Sigmoid colon (tissue), 7 donors: ENCODE results near the gene GDE1. TPM values are rescaled to one million over a fixed set of nuclear protein-coding genes. Genes with fewer than 3 reads are reported as not detected.

ENCODE experiments used
- DNase-seq: peaks from one replicate; pipeline ENCODE4 v3.0.0-alpha.2; 2019
- H3K27ac ChIP-seq, 4 donors: fragments of 200-600 bp; sonication (generic); one replicate each; pipeline ENCODE4 v1.5.1; 2016 to 2019; ENCODE audit warnings: mild to moderate bottlenecking in 1 of 4
- H3K27me3 ChIP-seq, 3 donors: fragments of 200-600 bp; sonication (generic); one replicate each; pipeline ENCODE4 v1.5.1; 2019; ENCODE audit warnings: mild to moderate bottlenecking in 1 of 3
- H3K36me3 ChIP-seq, 4 donors: fragments of 200-600 bp; sonication (generic); one replicate each; pipeline ENCODE4 v1.5.1; 2016 to 2019
- H3K4me1 ChIP-seq, 4 donors: fragments of 200-600 bp; sonication (generic); one replicate each; pipeline ENCODE4 v1.5.1; 2017 to 2019
- H3K4me3 ChIP-seq, 4 donors: fragments of 200-600 bp; sonication (generic); one replicate each; pipeline ENCODE4 v1.5.1; 2017 to 2019; ENCODE audit warnings: mild to moderate bottlenecking in 2 of 4, moderate library complexity in 1 of 4
- H3K9me3 ChIP-seq, 4 donors: fragments of 200-600 bp in 3 of 4; sonication (generic) in 3 of 4; one replicate each; pipeline versions ENCODE4 v1.5.1 to v1.6.1; 2013 to 2019
- CTCF ChIP-seq, 4 experiments: fragments of 450-650 bp in 3 of 4; fragments of 200-600 bp in 1 of 4; IDR thresholded peaks; one replicate each; pipeline ENCODE4 v1.5.1; 2016 to 2019; ENCODE audit warnings: antibody characterized with exemption in 4 of 4, mild to moderate bottlenecking in 3 of 4, moderate library complexity in 2 of 4
- EP300 ChIP-seq, 4 donors: sonication (generic); formaldehyde crosslinking; IDR thresholded peaks; one replicate each; pipeline ENCODE4 v1.6.1; 2017; ENCODE audit warnings: antibody characterized with exemption in 4 of 4
- POLR2A ChIP-seq, 2 donors: fragments of 450-650 bp; IDR thresholded peaks; one replicate each; pipeline ENCODE4 v1.6.1; 2016; ENCODE audit warnings: antibody characterized with exemption in 2 of 2, mild to moderate bottlenecking in 2 of 2, moderate library complexity in 2 of 2
- POLR2AphosphoS5 ChIP-seq, 4 donors: sonication (generic); formaldehyde crosslinking; IDR thresholded peaks; one replicate each; pipeline ENCODE4 v1.6.1; 2017; ENCODE audit warnings: antibody characterized with exemption in 4 of 4
- WGBS, 2 donors: extraction: QIAGEN DNeasy Blood & Tissue Kit; methylation state at CpG; one replicate each; pipeline ENCODE4 v1.1.7; 2013; 5-methylcytosine and 5-hydroxymethylcytosine counted together
- intact Hi-C: fragments of 100-400 bp; cut with DNase I; formaldehyde crosslinking; loops from one replicate; pipeline ENCODE4 v1.15.1; 2023
- polyA plus RNA-seq, 3 donors: library from polyadenylated mRNA; stranded (reverse); fragments of 200-250 nt; gene quantifications; one replicate each; pipeline ENCODE4 v1.2.3, GENCODE V29; 2013
- total RNA-seq, 4 donors: library from RNA; depleted of rRNA; stranded (reverse); fragments of >200 nt; gene quantifications; one replicate each; pipeline ENCODE4 v1.1.0, GENCODE V29; 2016
- donor health status: healthy with polysubstance abuse.
- donor health status: Bipolar disorder and iron deficiency.
- donor health status: healthy.

The GDE1 gene
- total and polyA plus RNA-seq, 7 donors: 56.6 to 107 (median 86.5) TPM

DNA sequence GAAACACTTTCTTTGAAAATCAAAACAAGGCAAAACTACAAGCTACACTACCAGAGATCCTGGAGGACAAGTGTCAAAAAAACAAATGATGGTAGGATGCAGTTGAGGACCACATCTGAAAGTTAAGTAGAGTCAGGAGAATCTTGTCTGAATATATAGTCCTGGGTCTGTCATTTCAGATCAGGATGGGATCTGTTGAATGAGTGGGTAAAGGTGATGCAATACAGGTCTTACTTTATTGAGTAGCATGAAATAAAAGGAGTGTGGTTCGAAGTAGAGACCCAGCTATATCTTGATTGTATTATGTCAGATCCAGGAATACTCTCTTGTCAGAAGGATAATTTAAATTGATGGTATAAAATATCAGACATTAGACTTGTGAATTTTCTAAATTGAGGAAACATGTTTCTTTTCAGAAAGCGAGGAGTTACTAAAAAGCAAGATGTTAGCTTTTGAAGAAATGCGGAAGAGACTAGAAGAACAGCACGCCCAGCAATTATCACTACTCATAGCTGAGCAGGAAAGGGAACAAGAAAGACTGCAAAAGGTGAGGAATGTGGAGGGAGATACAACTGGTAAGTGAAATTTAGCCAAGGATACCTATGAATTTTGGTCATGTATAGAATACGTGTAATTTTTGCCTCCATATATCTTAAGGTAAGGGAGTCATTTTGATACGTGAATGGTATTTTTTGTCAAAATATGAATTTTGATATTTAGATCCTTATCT is 18.5 kb upstream of the GDE1 start:
- no peak overlapping the region for H3K27ac ChIP-seq
- no peak overlapping the region for H3K4me3 ChIP-seq
- TF ChIP-seq CTCF (IDR thresholded peaks at IDR 0.05) (no peak), POLR2AphosphoS5 (IDR thresholded peaks at IDR 0.05) (no peak), POLR2A (IDR thresholded peaks at IDR 0.05) (no peak), EP300 (IDR thresholded peaks at IDR 0.05) (no peak)
- peaks cover 0 to 80% (median 7%) of the 10 kb centered on the region in 4 donors for H3K36me3 ChIP-seq
- H3K27me3 ChIP-seq: no peaks in the 10 kb centered on the region
- intact Hi-C loops: no loop called here
- no peaks in the 10 kb centered on the region for H3K4me1 ChIP-seq
- H3K9me3 ChIP-seq: no peaks in the 10 kb centered on the region
- WGBS, 2 donors: 93 to 94% methylated on average over 6 of the region's 6 CpGs
- no peak for DNase-seq

DNA sequence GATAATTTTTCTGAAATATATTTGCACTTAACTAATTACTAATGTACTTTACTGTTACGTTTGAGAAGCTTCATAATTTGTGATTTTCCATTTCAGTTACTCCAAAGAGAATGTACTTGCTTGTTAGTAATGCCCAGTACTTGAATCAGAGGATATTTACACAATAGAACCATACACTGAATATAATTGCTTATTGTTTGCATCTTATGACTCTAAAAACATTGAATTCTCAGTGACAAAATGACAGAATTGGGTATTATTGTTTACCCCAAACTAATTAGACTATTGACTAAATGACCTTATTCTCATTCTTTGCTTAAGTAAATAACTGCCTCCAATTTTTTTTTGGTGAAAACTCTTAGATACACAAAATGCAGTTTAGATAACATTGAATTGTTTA is 10.7 kb upstream of the GDE1 start:
- no peak for DNase-seq
- Histone ChIP-seq H3K27ac (no peak overlapping the region), H3K4me3 (no peak overlapping the region), H3K9me3 (no peaks in the 10 kb centered on the region), H3K36me3 (peaks cover 0 to 57% (median 0%) of the 10 kb centered on the region in 4 donors), H3K27me3 (no peaks in the 10 kb centered on the region), H3K4me1 (no peaks in the 10 kb centered on the region)
- no peak for TF ChIP-seq EP300 (IDR thresholded peaks at IDR 0.05)
- TF ChIP-seq POLR2AphosphoS5 (IDR thresholded peaks at IDR 0.05): no peak
- TF ChIP-seq CTCF (IDR thresholded peaks at IDR 0.05): no peak
- TF ChIP-seq POLR2A (IDR thresholded peaks at IDR 0.05): no peak
- intact Hi-C loops: no loop called here
- WGBS, 2 donors: 43 to 89% methylated on average over 1 of the region's 1 CpG

GRCh38 chr16:19528666-19529065 is 6.8 kb upstream of the GDE1 start:
- intact Hi-C loops: loop anchor here (10.0 kb wide), 1 partner anchor 186 kb away; the partner anchor contains the start of genes IQCK and KNOP1
- DNase-seq: no peak
- peaks cover 0 to 31% (median 0%) of the 10 kb centered on the region in 4 donors for H3K36me3 ChIP-seq
- H3K9me3 ChIP-seq: no peaks in the 10 kb centered on the region
- no peak overlapping the region for H3K4me3 ChIP-seq
- no peaks in the 10 kb centered on the region for H3K27me3 ChIP-seq
- no peak overlapping the region for H3K27ac ChIP-seq
- TF ChIP-seq POLR2A (IDR thresholded peaks at IDR 0.05) (no peak), POLR2AphosphoS5 (IDR thresholded peaks at IDR 0.05) (no peak), CTCF (IDR thresholded peaks at IDR 0.05) (no peak), EP300 (IDR thresholded peaks at IDR 0.05) (no peak)
- 97 to 98% methylated on average over 3 of the region's 3 CpGs for WGBS, 2 donors
- peaks cover 0 to 19% (median 13%) of the 10 kb centered on the region in 4 donors for H3K4me1 ChIP-seq

- 65 to 90% methylated on average over 1 of the region's 1 CpG for WGBS, 2 donors
- peaks cover 0 to 17% (median 0%) of the 10 kb centered on the region in 4 donors for H3K36me3 ChIP-seq
- no peaks in the 10 kb centered on the region for H3K27me3 ChIP-seq
- H3K4me3 ChIP-seq: no peak overlapping the region
- intact Hi-C loops: loop anchor here (10.0 kb wide), 1 partner anchor 188 kb away; the partner anchor contains the start of genes IQCK and KNOP1
- H3K27ac ChIP-seq: no peak overlapping the region
- DNase-seq: no peak
- peaks cover 0 to 27% (median 16%) of the 10 kb centered on the region in 4 donors for H3K4me1 ChIP-seq
- no peak for TF ChIP-seq POLR2AphosphoS5 (IDR thresholded peaks at IDR 0.05)
- no peak for TF ChIP-seq EP300 (IDR thresholded peaks at IDR 0.05)
- no peak for TF ChIP-seq POLR2A (IDR thresholded peaks at IDR 0.05)
- TF ChIP-seq CTCF (IDR thresholded peaks at IDR 0.05): no peak
- no peaks in the 10 kb centered on the region for H3K9me3 ChIP-seq
Observed at GRCh38 chr16:19527161-19527560, 5.3 kb upstream of the GDE1 start.
